MM.1S (cell line): ENCODE results near the gene TMED3.

ENCODE experiments used
- EZH2phosphoT487 ChIP-seq: fragments of 300-600 bp; sonication (generic); IDR thresholded peaks from 2 replicates; pipeline ENCODE4 v1.6.1; 2018; ENCODE audit warnings: antibody characterized with exemption, low read length
- TF ChIP-seq, protein P1 (sequence below): fragments of 300-600 bp; sonication (generic); IDR thresholded peaks from 2 replicates; pipeline ENCODE4 v1.5.1; 2016; ENCODE audit warnings: antibody characterized with exemption, low read length, mixed read lengths

- TF ChIP-seq, protein P1, sequence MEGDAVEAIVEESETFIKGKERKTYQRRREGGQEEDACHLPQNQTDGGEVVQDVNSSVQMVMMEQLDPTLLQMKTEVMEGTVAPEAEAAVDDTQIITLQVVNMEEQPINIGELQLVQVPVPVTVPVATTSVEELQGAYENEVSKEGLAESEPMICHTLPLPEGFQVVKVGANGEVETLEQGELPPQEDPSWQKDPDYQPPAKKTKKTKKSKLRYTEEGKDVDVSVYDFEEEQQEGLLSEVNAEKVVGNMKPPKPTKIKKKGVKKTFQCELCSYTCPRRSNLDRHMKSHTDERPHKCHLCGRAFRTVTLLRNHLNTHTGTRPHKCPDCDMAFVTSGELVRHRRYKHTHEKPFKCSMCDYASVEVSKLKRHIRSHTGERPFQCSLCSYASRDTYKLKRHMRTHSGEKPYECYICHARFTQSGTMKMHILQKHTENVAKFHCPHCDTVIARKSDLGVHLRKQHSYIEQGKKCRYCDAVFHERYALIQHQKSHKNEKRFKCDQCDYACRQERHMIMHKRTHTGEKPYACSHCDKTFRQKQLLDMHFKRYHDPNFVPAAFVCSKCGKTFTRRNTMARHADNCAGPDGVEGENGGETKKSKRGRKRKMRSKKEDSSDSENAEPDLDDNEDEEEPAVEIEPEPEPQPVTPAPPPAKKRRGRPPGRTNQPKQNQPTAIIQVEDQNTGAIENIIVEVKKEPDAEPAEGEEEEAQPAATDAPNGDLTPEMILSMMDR = no peak
- TF ChIP-seq EZH2phosphoT487 = no peak
Observed at GRCh38 chr15:79311901-79312553, 1.1 kb downstream of the TMED3 start.
